ENCODE results near the gene ARHGAP18. TPM values are rescaled to one million over a fixed set of nuclear protein-coding genes. Genes with fewer than 3 reads are reported as not detected.
A peak's percentile ranks its signal among the peaks of the same experiment; 100 is the strongest.

ARHGAP18 gene
- total and polyA plus RNA-seq, 2 of the 13 experiments (the other 11 are each of a cell fraction or from before 2014, with no cell fraction given) = 58.2 to 115 TPM

GRCh38 chr6:129681913-129682205 lies 28.1 kb downstream of the ARHGAP18 start:
- BruUV-seq (replicated peaks) = no TSS peak
- peak overlapping the region; percentile 15; the same call in 1 of the 2 replicates for H3K9ac ChIP-seq (ENCODE audit: insufficient read depth, low read depth, low read length)
- ChIA-PET POLR2A (interaction anchor here (0.9 to 3.5 kb wide), 6 partner anchors 8 to 37 kb away, joined by 3 to 22 read pairs (median 4); partner anchors contain the start of gene ARHGAP18), CTCF (ENCODE audit: low intra/inter-chr PET ratio, low total read pairs) (no interaction called here)
- no peak overlapping the region for H2AFZ ChIP-seq (ENCODE audit: low read length)
- no peaks in the 10 kb centered on the region for H4K20me1 ChIP-seq (ENCODE audit: insufficient read depth, low read length)
- H3K9me3 ChIP-seq (ENCODE audit: low read length) = no peaks in the 10 kb centered on the region
- TF ChIP-seq ISL2 (CRISPR knock-in tag; IDR thresholded peaks at IDR 0.05) = peak; percentile 4; the same call in 1 of the 2 replicates
- 0 out of 2 replicates have a peak, but pooled peaks have one; percentile 1 for TF ChIP-seq CHD4 (IDR thresholded peaks at IDR 0.05; ENCODE audit: borderline replicate concordance, low read length)
- 0 out of 2 replicates have a peak, but pooled peaks have one; percentile 27 for TF ChIP-seq TARDBP (CRISPR knock-in tag; IDR thresholded peaks at IDR 0.05)
- 0 out of 2 replicates have a peak, but pooled peaks have one; percentile 8 for TF ChIP-seq ZFP36L1 (CRISPR knock-in tag; IDR thresholded peaks at IDR 0.05)
- 0 out of 2 replicates have a peak, but pooled peaks have one; percentile 5 for TF ChIP-seq NFIC (IDR thresholded peaks at IDR 0.05; ENCODE audit: low read length)
- TF ChIP-seq MIXL1 (CRISPR knock-in tag; IDR thresholded peaks at IDR 0.05) = no peak
- TF ChIP-seq, protein P1, sequence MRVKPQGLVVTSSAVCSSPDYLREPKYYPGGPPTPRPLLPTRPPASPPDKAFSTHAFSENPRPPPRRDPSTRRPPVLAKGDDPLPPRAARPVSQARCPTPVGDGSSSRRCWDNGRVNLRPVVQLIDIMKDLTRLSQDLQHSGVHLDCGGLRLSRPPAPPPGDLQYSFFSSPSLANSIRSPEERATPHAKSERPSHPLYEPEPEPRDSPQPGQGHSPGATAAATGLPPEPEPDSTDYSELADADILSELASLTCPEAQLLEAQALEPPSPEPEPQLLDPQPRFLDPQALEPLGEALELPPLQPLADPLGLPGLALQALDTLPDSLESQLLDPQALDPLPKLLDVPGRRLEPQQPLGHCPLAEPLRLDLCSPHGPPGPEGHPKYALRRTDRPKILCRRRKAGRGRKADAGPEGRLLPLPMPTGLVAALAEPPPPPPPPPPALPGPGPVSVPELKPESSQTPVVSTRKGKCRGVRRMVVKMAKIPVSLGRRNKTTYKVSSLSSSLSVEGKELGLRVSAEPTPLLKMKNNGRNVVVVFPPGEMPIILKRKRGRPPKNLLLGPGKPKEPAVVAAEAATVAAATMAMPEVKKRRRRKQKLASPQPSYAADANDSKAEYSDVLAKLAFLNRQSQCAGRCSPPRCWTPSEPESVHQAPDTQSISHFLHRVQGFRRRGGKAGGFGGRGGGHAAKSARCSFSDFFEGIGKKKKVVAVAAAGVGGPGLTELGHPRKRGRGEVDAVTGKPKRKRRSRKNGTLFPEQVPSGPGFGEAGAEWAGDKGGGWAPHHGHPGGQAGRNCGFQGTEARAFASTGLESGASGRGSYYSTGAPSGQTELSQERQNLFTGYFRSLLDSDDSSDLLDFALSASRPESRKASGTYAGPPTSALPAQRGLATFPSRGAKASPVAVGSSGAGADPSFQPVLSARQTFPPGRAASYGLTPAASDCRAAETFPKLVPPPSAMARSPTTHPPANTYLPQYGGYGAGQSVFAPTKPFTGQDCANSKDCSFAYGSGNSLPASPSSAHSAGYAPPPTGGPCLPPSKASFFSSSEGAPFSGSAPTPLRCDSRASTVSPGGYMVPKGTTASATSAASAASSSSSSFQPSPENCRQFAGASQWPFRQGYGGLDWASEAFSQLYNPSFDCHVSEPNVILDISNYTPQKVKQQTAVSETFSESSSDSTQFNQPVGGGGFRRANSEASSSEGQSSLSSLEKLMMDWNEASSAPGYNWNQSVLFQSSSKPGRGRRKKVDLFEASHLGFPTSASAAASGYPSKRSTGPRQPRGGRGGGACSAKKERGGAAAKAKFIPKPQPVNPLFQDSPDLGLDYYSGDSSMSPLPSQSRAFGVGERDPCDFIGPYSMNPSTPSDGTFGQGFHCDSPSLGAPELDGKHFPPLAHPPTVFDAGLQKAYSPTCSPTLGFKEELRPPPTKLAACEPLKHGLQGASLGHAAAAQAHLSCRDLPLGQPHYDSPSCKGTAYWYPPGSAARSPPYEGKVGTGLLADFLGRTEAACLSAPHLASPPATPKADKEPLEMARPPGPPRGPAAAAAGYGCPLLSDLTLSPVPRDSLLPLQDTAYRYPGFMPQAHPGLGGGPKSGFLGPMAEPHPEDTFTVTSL (CRISPR knock-in tag; IDR thresholded peaks at IDR 0.05; ENCODE audit: borderline replicate concordance) = no peak
- no peak for TF ChIP-seq CREB1 (IDR thresholded peaks at IDR 0.05)
- TF ChIP-seq CREB1 (CRISPR knock-in tag; IDR thresholded peaks at IDR 0.05) = peak; percentile 54; the same call in 1 of the 2 replicates
- peak overlapping the region; percentile 29 for H3K4me2 ChIP-seq (ENCODE audit: low read depth, low read length)
- WGBS (ENCODE audit: low lambda C conversion rate) = 81% methylated on average over 2 of the region's 2 CpGs
- H3K79me2 ChIP-seq (ENCODE audit: insufficient read depth, low read length) = peaks cover 96% of the 10 kb centered on the region
- intact Hi-C loops (cut with micrococcal nuclease; ENCODE audit: unreplicated experiment) = loop anchor here (5.0 kb wide), 1 partner anchor 35 kb away; no protein-coding TSS in a partner anchor
- no peak overlapping the region for H3K4me3 ChIP-seq (replicated peaks in 1 of 3; ENCODE audit: insufficient read depth in 1 of 3, low read depth in 2 of 3, low read length in 3 of 3)
- peaks cover 0 to 11% of the 10 kb centered on the region in 2 experiments; a peak in 2 of 5 replicates for H3K36me3 ChIP-seq (replicated peaks in 1 of 2; ENCODE audit: control insufficient read depth in 1 of 2, insufficient read depth in 2 of 2, low read length in 2 of 2)
- peaks cover 97% of the 10 kb centered on the region for H3K4me1 ChIP-seq (ENCODE audit: insufficient read depth, low read length)
- H3K27ac ChIP-seq (ENCODE audit: extremely low read length, insufficient read depth, low read length) = peak overlapping the region; percentile 67
- ATAC-seq (no peak), DNase-seq (ENCODE audit: low spot score) (no peak), FAIRE-seq (no peak)
- no peaks in the 10 kb centered on the region for H3K27me3 ChIP-seq (ENCODE audit: control insufficient read depth in 1 of 2, insufficient read depth in 2 of 2, low read length in 2 of 2)
- in situ Hi-C loops (cut with HindIII; ENCODE audit: extremely low pct_ligation_motif_present, low pct_unique_long_range_greater_than_20kb) = no loop called here
